PC-9 (cell line): ENCODE measurements around the gene UCN2.

Source experiments
- CTCF ChIP-seq: fragments of 200-600 bp; sonication (generic); conservative IDR thresholded peaks from 2 replicates; pipeline ENCODE4 v1.6.1; 2017; ENCODE audit warnings: mixed run types, antibody characterized with exemption, mild to moderate bottlenecking, moderate library complexity
- EZH2 ChIP-seq: fragments of 200-600 bp; sonication (generic); IDR thresholded peaks from 2 replicates; pipeline ENCODE4 v1.8.0; 2017; ENCODE audit warnings: antibody characterized with exemption, low read depth

- TF ChIP-seq CTCF: no peak
- no peak for TF ChIP-seq EZH2
Measured at GRCh38 chr3:48555949-48556795, 7.4 kb downstream of the UCN2 start.
